Umbilical cord (tissue), 2 donors: ENCODE results near the gene DHX34. TPM values are rescaled to one million over a fixed set of nuclear protein-coding genes. Genes with fewer than 3 reads are reported as not detected.

Experiments used
- DNase-seq: peaks from one replicate; pipeline ENCODE4 v3.0.0-alpha.2; 2015; ENCODE audit warnings: low spot score
- total RNA-seq: library from RNA; depleted of rRNA; stranded (reverse); fragments of >200 nt; gene quantifications from one replicate; pipeline ENCODE4 v1.2.3, GENCODE V29; 2014; ENCODE audit warnings: low replicate concordance; ENCODE audit not compliant: insufficient read depth

DHX34 gene
- total RNA-seq, 1 donor from 2014 or later, result 10.1 TPM

DNA sequence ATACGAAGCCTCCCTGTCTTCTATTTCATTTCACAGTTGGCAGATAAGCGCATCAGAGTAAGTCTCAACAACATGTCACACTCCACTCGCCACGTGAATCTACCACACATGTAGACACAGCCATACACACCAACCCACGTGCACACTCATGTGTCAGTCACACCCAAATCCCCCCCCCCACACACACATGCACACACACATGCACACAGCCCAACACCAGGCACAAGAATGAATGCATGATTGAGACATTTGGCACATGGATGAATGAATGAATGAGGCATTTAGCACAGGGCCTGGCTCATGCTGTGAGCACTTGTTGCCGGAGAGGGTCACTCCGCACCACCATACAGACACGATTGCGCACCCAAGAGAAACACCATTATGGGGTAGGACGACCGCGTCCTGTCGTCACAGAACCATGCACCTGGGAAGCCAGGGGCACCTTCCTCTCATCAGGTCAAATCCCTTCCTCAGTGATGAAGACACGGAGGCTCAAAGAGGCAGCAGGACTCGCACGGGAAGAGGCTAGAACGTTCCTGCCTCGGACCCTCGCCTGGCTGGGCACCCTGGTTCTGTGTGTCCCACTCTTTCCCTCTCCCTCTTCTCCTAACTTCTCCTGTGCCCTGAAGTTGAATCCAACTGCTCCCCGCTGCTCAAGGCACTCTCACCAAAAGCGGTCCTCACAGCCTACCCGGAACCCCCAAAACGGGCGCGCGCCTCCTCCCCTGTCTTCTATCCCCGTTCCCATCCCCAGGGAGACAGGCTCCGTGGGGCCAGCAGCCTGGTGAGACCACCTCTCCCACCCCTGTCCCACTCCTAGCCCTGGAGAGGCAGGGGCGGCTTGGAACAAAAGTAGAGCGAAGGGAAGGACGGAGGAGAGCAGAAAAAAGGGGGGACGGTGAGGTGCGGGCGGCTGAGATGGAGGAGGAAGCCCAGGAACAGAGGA lies 68.9 kb downstream of the DHX34 start:
- DNase-seq, result no peak

- no peak for DNase-seq
These were observed 69.5 kb downstream of the DHX34 start for GRCh38 chr19:47418692-47419029.

- DNase-seq, result no peak
These were observed 70.1 kb downstream of the DHX34 start, which contains the start of gene MEIS3 for GRCh38 chr19:47419030-47419783. Gene MEIS3, minus strand, starts transcription at chr19:47419527. Its CDS starts 446 bp downstream, at chr19:47419081.

GRCh38 chr19:47419789-47420188 lies 70.7 kb downstream of the DHX34 start:
- no peak for DNase-seq

- no peak for DNase-seq
These were observed 72.2 kb downstream of the DHX34 start for GRCh38 chr19:47421244-47421786.

DNA sequence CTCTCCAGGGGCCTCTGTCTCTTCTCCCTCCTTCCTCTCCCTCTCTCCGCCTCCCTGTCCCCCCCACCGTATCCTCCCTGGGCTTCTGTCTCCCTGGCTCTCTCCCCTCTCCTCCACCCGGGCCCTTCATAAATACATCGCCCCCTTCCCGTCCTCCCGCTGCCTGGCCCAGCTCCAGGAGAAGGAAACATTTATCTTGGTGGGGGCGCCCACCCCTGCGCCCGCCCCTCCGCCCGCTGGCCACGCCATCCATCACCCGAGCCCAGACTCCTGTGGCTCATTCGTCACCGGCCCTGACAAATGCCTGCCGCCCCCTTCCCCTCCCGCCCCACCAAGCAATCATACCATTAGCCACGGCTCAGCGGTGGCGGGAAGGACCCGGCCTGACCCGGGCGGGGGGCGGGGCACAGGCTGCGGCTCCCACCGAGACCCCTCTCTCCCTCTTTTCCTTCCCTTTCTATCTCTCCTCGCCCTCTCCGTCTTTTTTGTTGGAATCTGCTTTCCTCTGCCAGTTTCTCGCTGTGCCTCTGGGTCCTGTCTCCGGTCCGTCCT lies 72.8 kb downstream of the DHX34 start:
- DNase-seq, result no peak

DNA sequence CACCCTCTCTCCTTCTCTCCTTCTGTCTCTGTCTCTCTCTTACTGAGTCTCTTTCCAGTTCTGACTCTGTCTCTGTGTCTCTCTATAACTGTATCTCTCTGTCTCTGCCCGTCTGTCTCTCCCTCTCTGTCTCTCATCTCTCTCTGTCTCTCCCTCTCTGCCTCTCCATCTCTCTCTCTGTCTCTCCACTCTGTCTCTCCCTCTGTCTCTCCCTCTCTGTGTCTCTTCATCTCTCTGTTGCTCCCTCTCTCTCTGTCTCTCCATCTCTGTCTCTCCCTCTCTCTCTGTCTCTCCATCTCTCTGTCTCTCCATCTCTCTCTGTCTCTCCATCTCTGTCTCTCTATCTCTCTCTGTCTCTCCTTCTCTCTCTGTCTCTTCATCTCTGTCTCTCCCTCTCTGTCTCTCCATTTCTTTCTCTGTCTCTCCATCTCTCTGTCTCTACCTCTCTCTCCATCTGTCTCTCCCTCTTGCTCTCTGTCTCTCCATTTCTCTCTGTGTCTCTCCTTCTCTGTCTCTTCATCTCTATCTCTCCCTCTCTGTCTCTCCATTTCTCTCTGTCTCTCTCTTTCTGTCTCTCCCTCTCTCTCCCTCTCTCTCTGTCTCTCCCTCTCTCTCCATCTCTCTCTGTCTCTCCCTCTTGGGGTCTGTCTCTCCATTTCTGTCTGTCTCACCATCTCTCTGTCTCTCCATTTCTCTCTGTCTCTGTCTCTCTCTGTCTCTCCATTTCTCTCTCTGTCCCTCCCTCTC lies 73.5 kb downstream of the DHX34 start:
- no peak for DNase-seq

DNA sequence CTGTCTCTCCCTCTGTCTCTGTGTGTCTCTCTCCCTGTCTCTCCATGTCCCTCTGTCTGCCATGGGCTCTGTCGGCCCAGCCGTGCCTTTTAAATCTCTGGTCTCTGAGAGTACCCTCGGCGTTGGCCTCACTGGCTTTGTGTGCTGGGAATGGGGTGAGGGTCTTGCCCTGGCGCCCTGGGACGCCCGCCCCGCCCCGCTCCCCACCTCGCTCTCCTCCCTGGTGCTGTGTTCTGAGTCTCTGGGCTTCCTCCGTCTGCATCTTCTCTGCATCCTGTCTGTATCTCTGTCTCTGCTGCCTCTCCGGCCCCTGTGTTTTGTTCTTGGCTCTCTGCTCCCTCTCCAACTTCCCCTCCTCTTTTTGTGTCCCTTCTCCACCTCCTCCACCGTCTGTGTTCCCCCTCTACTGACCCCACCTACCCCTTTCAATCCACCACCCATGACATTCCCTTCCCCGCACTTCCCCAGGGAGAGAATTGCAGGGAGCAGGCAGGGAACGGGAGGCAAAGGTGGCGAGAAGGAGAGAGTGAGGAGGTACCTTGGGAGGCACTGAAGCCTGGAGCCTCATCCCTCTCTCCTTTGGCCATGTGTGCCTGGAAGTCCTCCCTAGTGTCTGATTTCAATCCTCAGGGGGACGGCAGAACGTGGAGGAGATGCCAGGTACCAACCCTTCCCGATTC lies 74.2 kb downstream of the DHX34 start:
- no peak for DNase-seq

GRCh38 chr19:47427241-47428176 lies 78.4 kb downstream of the DHX34 start:
- DNase-seq, result peak; percentile 63

- DNase-seq, result peak; percentile 96
These were observed 79.2 kb downstream of the DHX34 start for GRCh38 chr19:47428177-47428894.

- DNase-seq, result no peak
These were observed 80.2 kb downstream of the DHX34 start for GRCh38 chr19:47429140-47429793.

DNA sequence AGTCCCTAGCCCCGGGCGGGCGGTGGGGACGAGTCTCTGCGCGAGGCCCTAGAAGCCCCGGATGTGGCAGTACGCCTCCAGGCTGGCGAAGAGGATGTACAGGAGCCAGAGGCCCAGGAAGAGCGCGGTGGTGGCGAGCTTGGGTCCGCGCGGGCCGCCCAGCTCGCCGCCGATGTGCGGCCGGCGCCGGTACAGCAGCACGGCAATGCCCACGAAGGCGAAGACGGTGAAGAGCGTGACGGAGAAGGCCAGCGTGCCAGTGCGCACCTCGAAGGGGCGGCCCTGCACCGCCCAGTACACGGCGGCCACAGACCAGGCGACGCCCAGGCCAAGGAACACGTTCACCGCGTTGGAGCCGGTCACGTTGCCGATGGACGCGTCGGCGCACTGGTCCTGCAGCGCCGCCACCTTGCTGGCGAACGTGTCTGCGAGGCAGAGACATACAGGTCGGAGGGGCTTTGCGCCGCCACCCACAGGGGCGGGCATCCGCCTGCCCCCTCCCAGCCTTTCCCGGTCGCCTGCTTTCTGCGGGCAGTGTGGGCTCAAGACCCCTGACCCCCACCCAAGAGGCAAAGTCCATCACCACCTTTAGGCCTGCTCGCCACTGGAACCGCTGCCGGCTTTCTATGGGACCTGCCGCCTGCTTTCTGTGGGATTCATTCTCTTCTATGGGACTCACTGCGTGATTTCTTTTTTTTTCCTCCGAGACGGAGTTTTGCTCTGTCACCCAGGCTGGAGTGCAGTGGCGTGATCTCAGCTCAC lies 81.1 kb downstream of the DHX34 start:
- DNase-seq, result peak; percentile 38

- no peak for DNase-seq
These were observed 83.0 kb downstream of the DHX34 start for GRCh38 chr19:47432091-47432490.
